Breast epithelium (tissue), 4 donors: ENCODE measurements around the gene CSNK1A1L. TPM values are rescaled to one million over a fixed set of nuclear protein-coding genes. Genes with fewer than 3 reads are reported as not detected.

Experiments used
- DNase-seq, 2 donors: peaks; one replicate each; pipeline ENCODE4 v3.0.0-alpha.2; 2019; ENCODE audit warnings: low spot score in 2 of 2
- H3K27ac ChIP-seq, 2 donors: fragments of 200-600 bp; sonication (generic) in 1 of 2; one replicate each; pipeline ENCODE4 v1.5.1; 2016 to 2019; ENCODE audit warnings: mild to moderate bottlenecking in 1 of 2
- H3K27me3 ChIP-seq, 2 donors: fragments of 200-600 bp; sonication (generic) in 1 of 2; one replicate each; pipeline versions ENCODE4 v1.5.1 to v1.6.0; 2017 to 2019; ENCODE audit warnings: control low read depth in 1 of 2, mild to moderate bottlenecking in 1 of 2
- H3K36me3 ChIP-seq: fragments of 200-600 bp; one replicate; pipeline ENCODE4 v1.5.1; 2019
- H3K4me1 ChIP-seq, 2 donors: fragments of 200-600 bp; sonication (generic); one replicate each; pipeline ENCODE4 v1.5.1; 2016 to 2019; ENCODE audit warnings: control low read depth in 1 of 2
- H3K4me3 ChIP-seq, 3 donors: fragments of 200-600 bp; sonication (generic); 1 replicate in 2 of 3; 2 replicates in 1 of 3; pipeline ENCODE4 v1.5.1; 2016 to 2019; ENCODE audit warnings: mild to moderate bottlenecking in 3 of 3, moderate library complexity in 2 of 3
- H3K9me3 ChIP-seq, 2 donors: fragments of 200-600 bp; sonication (generic) in 1 of 2; one replicate each; pipeline ENCODE4 v1.5.1; 2016 to 2019; ENCODE audit warnings: control low read depth in 1 of 2
- POLR2A ChIP-seq: fragments of 450-650 bp; IDR thresholded peaks from one replicate; pipeline ENCODE4 v1.6.1; 2016; ENCODE audit warnings: antibody characterized with exemption, mild to moderate bottlenecking, moderate library complexity
- POLR2AphosphoS5 ChIP-seq, 3 donors: sonication (generic); formaldehyde crosslinking; IDR thresholded peaks; one replicate each; pipeline ENCODE4 v1.6.1; 2017; ENCODE audit warnings: antibody characterized with exemption in 3 of 3
- intact Hi-C: fragments of 100-400 bp; cut with DNase I; formaldehyde crosslinking; loops from one replicate; pipeline ENCODE4 v1.15.1; 2023; ENCODE audit warnings: low total_unique reads
- total RNA-seq, 3 donors: library from RNA; depleted of rRNA; stranded (reverse); fragments of >200 nt; gene quantifications; one replicate each; pipeline ENCODE4 v1.1.0, GENCODE V29; 2016
- TF ChIP-seq, protein P1 (sequence below), 3 donors: fragments of 450-650 bp; IDR thresholded peaks; one replicate each; pipeline ENCODE4 v1.5.1; 2016 to 2017; ENCODE audit warnings: antibody characterized with exemption in 3 of 3, mild to moderate bottlenecking in 3 of 3, moderate library complexity in 3 of 3

CSNK1A1L gene
- total RNA-seq, 3 donors from 2014 or later = not detected

- DNase-seq = no peak
- no peak overlapping the region for H3K27ac ChIP-seq
- H3K4me1 ChIP-seq = no peaks in the 10 kb centered on the region
- TF ChIP-seq POLR2AphosphoS5 (IDR thresholded peaks at IDR 0.05) = no peak
- TF ChIP-seq, protein P1, sequence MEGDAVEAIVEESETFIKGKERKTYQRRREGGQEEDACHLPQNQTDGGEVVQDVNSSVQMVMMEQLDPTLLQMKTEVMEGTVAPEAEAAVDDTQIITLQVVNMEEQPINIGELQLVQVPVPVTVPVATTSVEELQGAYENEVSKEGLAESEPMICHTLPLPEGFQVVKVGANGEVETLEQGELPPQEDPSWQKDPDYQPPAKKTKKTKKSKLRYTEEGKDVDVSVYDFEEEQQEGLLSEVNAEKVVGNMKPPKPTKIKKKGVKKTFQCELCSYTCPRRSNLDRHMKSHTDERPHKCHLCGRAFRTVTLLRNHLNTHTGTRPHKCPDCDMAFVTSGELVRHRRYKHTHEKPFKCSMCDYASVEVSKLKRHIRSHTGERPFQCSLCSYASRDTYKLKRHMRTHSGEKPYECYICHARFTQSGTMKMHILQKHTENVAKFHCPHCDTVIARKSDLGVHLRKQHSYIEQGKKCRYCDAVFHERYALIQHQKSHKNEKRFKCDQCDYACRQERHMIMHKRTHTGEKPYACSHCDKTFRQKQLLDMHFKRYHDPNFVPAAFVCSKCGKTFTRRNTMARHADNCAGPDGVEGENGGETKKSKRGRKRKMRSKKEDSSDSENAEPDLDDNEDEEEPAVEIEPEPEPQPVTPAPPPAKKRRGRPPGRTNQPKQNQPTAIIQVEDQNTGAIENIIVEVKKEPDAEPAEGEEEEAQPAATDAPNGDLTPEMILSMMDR (IDR thresholded peaks at IDR 0.05) = no peak
- no peak for TF ChIP-seq POLR2A
- intact Hi-C loops = no loop called here
- H3K4me3 ChIP-seq = no peak overlapping the region
- no peaks in the 10 kb centered on the region for H3K36me3 ChIP-seq
- H3K27me3 ChIP-seq = no peaks in the 10 kb centered on the region
- no peaks in the 10 kb centered on the region for H3K9me3 ChIP-seq
These were observed 29.1 kb upstream of the CSNK1A1L start for GRCh38 chr13:37134411-37135041.

- H3K9me3 ChIP-seq = no peaks in the 10 kb centered on the region
- intact Hi-C loops = no loop called here
- H3K27me3 ChIP-seq = no peaks in the 10 kb centered on the region
- H3K27ac ChIP-seq = no peak overlapping the region
- TF ChIP-seq, protein P1 (IDR thresholded peaks at IDR 0.05) = no peak
- no peak for TF ChIP-seq POLR2A
- no peak for TF ChIP-seq POLR2AphosphoS5 (IDR thresholded peaks at IDR 0.05)
- no peak for DNase-seq
- no peaks in the 10 kb centered on the region for H3K36me3 ChIP-seq
- H3K4me3 ChIP-seq = no peak overlapping the region
- no peaks in the 10 kb centered on the region for H3K4me1 ChIP-seq
These were observed 26.7 kb upstream of the CSNK1A1L start for GRCh38 chr13:37132211-37132610.

GRCh38 chr13:37131092-37131491, 25.6 kb upstream of the CSNK1A1L start:
- Histone ChIP-seq H3K27me3 (no peaks in the 10 kb centered on the region), H3K9me3 (no peaks in the 10 kb centered on the region), H3K27ac (no peak overlapping the region), H3K4me1 (no peaks in the 10 kb centered on the region), H3K36me3 (no peaks in the 10 kb centered on the region), H3K4me3 (no peak overlapping the region)
- TF ChIP-seq, protein P1 (IDR thresholded peaks at IDR 0.05) = no peak
- TF ChIP-seq POLR2AphosphoS5 (IDR thresholded peaks at IDR 0.05) (no peak), POLR2A (no peak)
- intact Hi-C loops = no loop called here
- DNase-seq = no peak

- no peak overlapping the region for H3K4me3 ChIP-seq
- no peak for DNase-seq
- H3K36me3 ChIP-seq = no peaks in the 10 kb centered on the region
- H3K27ac ChIP-seq = no peak overlapping the region
- H3K9me3 ChIP-seq = no peaks in the 10 kb centered on the region
- no peaks in the 10 kb centered on the region for H3K4me1 ChIP-seq
- H3K27me3 ChIP-seq = no peaks in the 10 kb centered on the region
- TF ChIP-seq POLR2AphosphoS5 (IDR thresholded peaks at IDR 0.05) (no peak), POLR2A (no peak)
- TF ChIP-seq, protein P1 (IDR thresholded peaks at IDR 0.05) = no peak
- intact Hi-C loops = no loop called here
These were observed 24.4 kb upstream of the CSNK1A1L start for GRCh38 chr13:37129866-37130265.

DNA sequence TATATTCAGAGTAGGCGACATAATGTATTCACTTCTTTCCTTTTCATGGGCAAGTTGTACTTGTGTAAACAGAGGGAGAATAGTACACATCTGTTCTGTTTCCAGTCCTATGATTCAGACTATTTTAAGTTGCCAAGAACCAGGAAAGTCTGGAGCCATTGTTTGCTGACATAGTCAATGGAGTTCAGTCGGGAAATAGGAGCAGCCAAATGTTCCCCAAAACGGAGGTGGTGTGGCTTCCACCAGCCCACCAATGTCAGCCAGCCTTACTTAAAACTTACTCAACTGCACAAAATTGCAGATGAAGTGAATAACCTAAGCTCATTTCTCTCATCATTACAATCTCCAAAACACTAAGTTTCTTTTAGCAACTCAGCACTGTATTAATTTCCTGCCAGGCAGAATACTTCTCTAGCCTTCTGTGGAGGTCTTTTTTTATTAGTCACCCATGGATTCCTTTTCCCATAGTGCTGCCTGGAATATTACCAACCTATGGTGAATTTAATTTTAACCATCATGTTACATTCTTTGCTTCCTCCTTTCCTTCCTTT, 22.3 kb upstream of the CSNK1A1L start:
- no peaks in the 10 kb centered on the region for H3K36me3 ChIP-seq
- H3K4me3 ChIP-seq = no peak overlapping the region
- no peaks in the 10 kb centered on the region for H3K9me3 ChIP-seq
- no peak for DNase-seq
- H3K27ac ChIP-seq = peak overlapping the region in 1 of 2 donors; percentile 44
- intact Hi-C loops = no loop called here
- no peaks in the 10 kb centered on the region for H3K4me1 ChIP-seq
- no peaks in the 10 kb centered on the region for H3K27me3 ChIP-seq
- TF ChIP-seq POLR2A = no peak
- no peak for TF ChIP-seq POLR2AphosphoS5 (IDR thresholded peaks at IDR 0.05)
- TF ChIP-seq, protein P1 (IDR thresholded peaks at IDR 0.05) = no peak
